AG04449 (cell line): ENCODE data around the gene EDARADD.

Experiments
- CTCF ChIA-PET: fragments of 350-600 bp; formaldehyde crosslinking; extraction: SDS; loops from one replicate; lab custom pipeline; 2021; ENCODE audit warnings: antibody characterized with exemption; lab: Yijun Ruan, JAX
- POLR2A ChIA-PET: fragments of 400-600, 350-600 bp; formaldehyde crosslinking; extraction: SDS; loops from one replicate; lab custom pipeline; 2020; ENCODE audit warnings: antibody characterized with exemption, inconsistent platforms; lab: Yijun Ruan, JAX
- DNase-seq: peaks from one replicate; pipeline ENCODE4 v3.0.0-alpha.2; 2010; ENCODE audit warnings: low read depth, low spot score
- H3K4me3 ChIP-seq: 2 replicates; pipeline ENCODE4 v1.5.1; 2011; ENCODE audit warnings: low read depth, mild to moderate bottlenecking, control low read depth, low read length
- TF ChIP-seq, protein P1 (sequence below): IDR thresholded peaks from one replicate; pipeline ENCODE4 v1.5.1; 2011; ENCODE audit warnings: mild to moderate bottlenecking, moderate library complexity, low read length, control low read depth, inconsistent platforms; ENCODE audit not compliant: insufficient read depth; ENCODE audit errors: missing control alignments

Gene EDARADD

GRCh38 chr1:236421850-236422516, 27.9 kb downstream of the EDARADD start:
- TF ChIP-seq, protein P1, sequence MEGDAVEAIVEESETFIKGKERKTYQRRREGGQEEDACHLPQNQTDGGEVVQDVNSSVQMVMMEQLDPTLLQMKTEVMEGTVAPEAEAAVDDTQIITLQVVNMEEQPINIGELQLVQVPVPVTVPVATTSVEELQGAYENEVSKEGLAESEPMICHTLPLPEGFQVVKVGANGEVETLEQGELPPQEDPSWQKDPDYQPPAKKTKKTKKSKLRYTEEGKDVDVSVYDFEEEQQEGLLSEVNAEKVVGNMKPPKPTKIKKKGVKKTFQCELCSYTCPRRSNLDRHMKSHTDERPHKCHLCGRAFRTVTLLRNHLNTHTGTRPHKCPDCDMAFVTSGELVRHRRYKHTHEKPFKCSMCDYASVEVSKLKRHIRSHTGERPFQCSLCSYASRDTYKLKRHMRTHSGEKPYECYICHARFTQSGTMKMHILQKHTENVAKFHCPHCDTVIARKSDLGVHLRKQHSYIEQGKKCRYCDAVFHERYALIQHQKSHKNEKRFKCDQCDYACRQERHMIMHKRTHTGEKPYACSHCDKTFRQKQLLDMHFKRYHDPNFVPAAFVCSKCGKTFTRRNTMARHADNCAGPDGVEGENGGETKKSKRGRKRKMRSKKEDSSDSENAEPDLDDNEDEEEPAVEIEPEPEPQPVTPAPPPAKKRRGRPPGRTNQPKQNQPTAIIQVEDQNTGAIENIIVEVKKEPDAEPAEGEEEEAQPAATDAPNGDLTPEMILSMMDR: no peak
- H3K4me3 ChIP-seq: no peak overlapping the region
- POLR2A ChIA-PET: no interaction called here
- CTCF ChIA-PET: no interaction called here
- no peak for DNase-seq

- TF ChIP-seq, protein P1: no peak
- no peak for DNase-seq
- no peak overlapping the region for H3K4me3 ChIP-seq
- ChIA-PET CTCF (no interaction called here), POLR2A (no interaction called here)
Observed at GRCh38 chr1:236422517-236422876, 28.4 kb downstream of the EDARADD start.

GRCh38 chr1:236425031-236425663, 31.1 kb downstream of the EDARADD start:
- ChIA-PET CTCF (no interaction called here), POLR2A (no interaction called here)
- H3K4me3 ChIP-seq: no peak overlapping the region
- TF ChIP-seq, protein P1: no peak
- no peak for DNase-seq

GRCh38 chr1:236426215-236426614, 32.1 kb downstream of the EDARADD start:
- no peak overlapping the region for H3K4me3 ChIP-seq
- ChIA-PET POLR2A (no interaction called here), CTCF (no interaction called here)
- no peak for DNase-seq
- TF ChIP-seq, protein P1: no peak

GRCh38 chr1:236429715-236430274, 35.7 kb downstream of the EDARADD start:
- POLR2A ChIA-PET: no interaction called here
- DNase-seq: no peak
- TF ChIP-seq, protein P1: no peak
- CTCF ChIA-PET: no interaction called here
- no peak overlapping the region for H3K4me3 ChIP-seq

GRCh38 chr1:236433819-236434315, 39.8 kb downstream of the EDARADD start:
- no peak overlapping the region for H3K4me3 ChIP-seq
- ChIA-PET CTCF (no interaction called here), POLR2A (no interaction called here)
- no peak for DNase-seq
- TF ChIP-seq, protein P1: no peak
